Measurements from ENCODE around the gene ST3GAL3.

DNA sequence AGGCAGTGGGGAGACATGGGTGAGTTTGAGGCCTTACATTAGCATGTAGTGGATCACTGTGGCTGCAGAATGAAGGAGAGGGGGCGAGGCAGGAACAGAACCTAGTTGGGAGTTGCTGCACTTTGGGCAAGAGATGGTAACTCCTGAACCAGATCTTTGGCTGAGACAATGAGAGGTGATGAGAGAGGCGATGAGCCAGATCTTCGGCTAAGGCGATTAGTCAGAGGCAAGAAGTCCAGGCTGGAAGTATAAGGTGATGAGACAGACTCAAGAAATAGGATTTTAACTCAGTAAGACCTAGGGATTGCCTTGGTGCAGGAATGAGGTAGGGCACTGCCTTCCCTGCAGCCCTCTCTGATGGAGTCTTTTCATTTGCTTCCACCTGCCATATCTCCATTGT lies 217.2 kb downstream of the ST3GAL3 start:
- TF ChIP-seq, protein P1, sequence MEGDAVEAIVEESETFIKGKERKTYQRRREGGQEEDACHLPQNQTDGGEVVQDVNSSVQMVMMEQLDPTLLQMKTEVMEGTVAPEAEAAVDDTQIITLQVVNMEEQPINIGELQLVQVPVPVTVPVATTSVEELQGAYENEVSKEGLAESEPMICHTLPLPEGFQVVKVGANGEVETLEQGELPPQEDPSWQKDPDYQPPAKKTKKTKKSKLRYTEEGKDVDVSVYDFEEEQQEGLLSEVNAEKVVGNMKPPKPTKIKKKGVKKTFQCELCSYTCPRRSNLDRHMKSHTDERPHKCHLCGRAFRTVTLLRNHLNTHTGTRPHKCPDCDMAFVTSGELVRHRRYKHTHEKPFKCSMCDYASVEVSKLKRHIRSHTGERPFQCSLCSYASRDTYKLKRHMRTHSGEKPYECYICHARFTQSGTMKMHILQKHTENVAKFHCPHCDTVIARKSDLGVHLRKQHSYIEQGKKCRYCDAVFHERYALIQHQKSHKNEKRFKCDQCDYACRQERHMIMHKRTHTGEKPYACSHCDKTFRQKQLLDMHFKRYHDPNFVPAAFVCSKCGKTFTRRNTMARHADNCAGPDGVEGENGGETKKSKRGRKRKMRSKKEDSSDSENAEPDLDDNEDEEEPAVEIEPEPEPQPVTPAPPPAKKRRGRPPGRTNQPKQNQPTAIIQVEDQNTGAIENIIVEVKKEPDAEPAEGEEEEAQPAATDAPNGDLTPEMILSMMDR (IDR thresholded peaks at IDR 0.05) = no peak
- TF ChIP-seq POLR2AphosphoS5 (IDR thresholded peaks at IDR 0.05) = no peak
